Measurements from ENCODE around the gene FGFRL1. TPM values are rescaled to one million over a fixed set of nuclear protein-coding genes. Genes with fewer than 3 reads are reported as not detected.

The FGFRL1 gene
- polyA plus RNA-seq, 1 donor (not counting 4 experiments of a cell fraction or from before 2014, with no cell fraction given) = 2.8 TPM

- DNase-seq (ENCODE audit: low read depth, low spot score) (no peak), FAIRE-seq (no peak)
- Histone ChIP-seq H3K27me3 (ENCODE audit: control insufficient read depth, extremely low read depth, insufficient read depth, low read length) (peaks cover 33% of the 10 kb centered on the region), H3K4me1 (ENCODE audit: control insufficient read depth, extremely low read depth, insufficient read depth, low read length) (peaks cover 11% of the 10 kb centered on the region), H3K36me3 (ENCODE audit: control insufficient read depth in 2 of 2, extremely low read depth in 1 of 2, insufficient read depth in 2 of 2, low read length in 2 of 2) (no peaks in the 10 kb centered on the region), H3K4me2 (ENCODE audit: control insufficient read depth, extremely low read depth, insufficient read depth, low read depth, low read length) (no peak overlapping the region), H2AFZ (ENCODE audit: control insufficient read depth, low read length) (no peak overlapping the region), H3K27ac (ENCODE audit: control insufficient read depth, insufficient read depth, low read length) (no peak overlapping the region), H3K4me3 (ENCODE audit: control insufficient read depth in 2 of 3, extremely low read depth in 1 of 3, insufficient read depth in 2 of 3, low read depth in 1 of 3, low read length in 3 of 3) (no peak overlapping the region), H3K9me1 (ENCODE audit: control insufficient read depth, extremely low read depth, insufficient read depth, low read length) (no peaks in the 10 kb centered on the region), H3K79me2 (ENCODE audit: control insufficient read depth, insufficient read depth, low read length) (no peaks in the 10 kb centered on the region), H3K9me3 (ENCODE audit: control insufficient read depth, low read depth, low read length) (no peaks in the 10 kb centered on the region), H4K20me1 (ENCODE audit: control insufficient read depth, extremely low read depth, insufficient read depth, low read length) (no peaks in the 10 kb centered on the region), H3K9ac (ENCODE audit: control insufficient read depth, extremely low read depth, insufficient read depth, low read length) (no peak overlapping the region)
- dilution Hi-C loops (cut with MboI; ENCODE audit: extremely low pct_ligation_motif_present, low sequenced_read_pairs) = no loop called here
- TF ChIP-seq CTCF (optimal IDR thresholded peaks at IDR 0.05 in 1 of 3, IDR thresholded peaks at IDR 0.05 in 1 of 3, conservative IDR thresholded peaks at IDR 0.05 in 1 of 3; ENCODE audit: extremely low read depth in 1 of 3, insufficient read depth in 2 of 3, low read length in 3 of 3) (no peak), EZH2 (IDR thresholded peaks at IDR 0.05; ENCODE audit: low read length) (no peak)
These were observed 24.7 kb downstream of the FGFRL1 start for GRCh38 chr4:1036095-1036494.

- Histone ChIP-seq H2AFZ (ENCODE audit: control insufficient read depth, low read length) (no peak overlapping the region), H3K27me3 (ENCODE audit: control insufficient read depth, extremely low read depth, insufficient read depth, low read length) (peaks cover 24% of the 10 kb centered on the region), H3K4me3 (ENCODE audit: control insufficient read depth in 2 of 3, extremely low read depth in 1 of 3, insufficient read depth in 2 of 3, low read depth in 1 of 3, low read length in 3 of 3) (no peak overlapping the region), H3K4me2 (ENCODE audit: control insufficient read depth, extremely low read depth, insufficient read depth, low read depth, low read length) (no peak overlapping the region), H4K20me1 (ENCODE audit: control insufficient read depth, extremely low read depth, insufficient read depth, low read length) (no peaks in the 10 kb centered on the region), H3K4me1 (ENCODE audit: control insufficient read depth, extremely low read depth, insufficient read depth, low read length) (peaks cover 20% of the 10 kb centered on the region), H3K9me1 (ENCODE audit: control insufficient read depth, extremely low read depth, insufficient read depth, low read length) (no peaks in the 10 kb centered on the region), H3K9me3 (ENCODE audit: control insufficient read depth, low read depth, low read length) (no peaks in the 10 kb centered on the region), H3K9ac (ENCODE audit: control insufficient read depth, extremely low read depth, insufficient read depth, low read length) (no peak overlapping the region), H3K79me2 (ENCODE audit: control insufficient read depth, insufficient read depth, low read length) (no peaks in the 10 kb centered on the region), H3K36me3 (ENCODE audit: control insufficient read depth in 2 of 2, extremely low read depth in 1 of 2, insufficient read depth in 2 of 2, low read length in 2 of 2) (no peaks in the 10 kb centered on the region), H3K27ac (ENCODE audit: control insufficient read depth, insufficient read depth, low read length) (no peak overlapping the region)
- TF ChIP-seq EZH2 (IDR thresholded peaks at IDR 0.05; ENCODE audit: low read length) (no peak), CTCF (optimal IDR thresholded peaks at IDR 0.05 in 1 of 3, IDR thresholded peaks at IDR 0.05 in 1 of 3, conservative IDR thresholded peaks at IDR 0.05 in 1 of 3; ENCODE audit: extremely low read depth in 1 of 3, insufficient read depth in 2 of 3, low read length in 3 of 3) (no peak)
- FAIRE-seq = no peak
- dilution Hi-C loops (cut with MboI; ENCODE audit: extremely low pct_ligation_motif_present, low sequenced_read_pairs) = no loop called here
- no peak for DNase-seq (ENCODE audit: low read depth, low spot score)
These were observed 25.8 kb downstream of the FGFRL1 start for GRCh38 chr4:1036976-1037810.

Data from keratinocyte (primary cell).